HepG2 (cell line): Measurements from ENCODE around the gene CHID1. TPM values are rescaled to one million over a fixed set of nuclear protein-coding genes. Genes with fewer than 3 reads are reported as not detected.

ENCODE experiments used
- ELF1 ChIP-seq: sonication (generic); formaldehyde crosslinking; IDR thresholded peaks from 2 replicates; pipeline ENCODE4 v1.4.0; 2020; ENCODE audit warnings: missing genetic modification reagents
- KIAA2018 ChIP-seq: sonication (generic); formaldehyde crosslinking; IDR thresholded peaks from 2 replicates; pipeline ENCODE4 v1.5.0; 2020; ENCODE audit warnings: mild to moderate bottlenecking, missing genetic modification reagents, borderline replicate concordance
- KLF15 ChIP-seq: sonication (generic); formaldehyde crosslinking; IDR thresholded peaks from 2 replicates; pipeline ENCODE4 v1.8.1; 2023; ENCODE audit warnings: borderline replicate concordance, mild to moderate bottlenecking, inconsistent platforms, missing genetic modification reagents, mixed read lengths
- MIXL1 ChIP-seq: IDR thresholded peaks from 2 replicates; pipeline ENCODE4 v1.6.1; 2016
- NFYB ChIP-seq: sonication (generic); formaldehyde crosslinking; IDR thresholded peaks from 2 replicates; pipeline ENCODE4 v1.4.0; 2020; ENCODE audit warnings: missing genetic modification reagents
- RFXANK ChIP-seq: IDR thresholded peaks from 2 replicates; pipeline ENCODE4 v1.6.1; 2016
- RFXAP ChIP-seq: sonication (generic); formaldehyde crosslinking; IDR thresholded peaks from 2 replicates; pipeline ENCODE4 v1.4.0; 2020; ENCODE audit warnings: missing genetic modification reagents, borderline replicate concordance
- STAG1 ChIP-seq: sonication (generic); formaldehyde crosslinking; IDR thresholded peaks from 2 replicates; pipeline ENCODE4 v1.4.0; 2020; ENCODE audit warnings: missing genetic modification reagents
- THAP11 ChIP-seq: IDR thresholded peaks from 2 replicates; pipeline ENCODE4 v1.6.1; 2016; ENCODE audit warnings: missing biosample characterization, missing genetic modification reagents
- TOE1 ChIP-seq: sonication (generic); formaldehyde crosslinking; IDR thresholded peaks from 2 replicates; pipeline ENCODE4 v1.4.0; 2020; ENCODE audit warnings: mild to moderate bottlenecking, missing genetic modification reagents
- ZNF318 ChIP-seq: sonication (generic); formaldehyde crosslinking; IDR thresholded peaks from 2 replicates; pipeline ENCODE4 v1.4.0; 2020; ENCODE audit warnings: mild to moderate bottlenecking, missing genetic modification reagents
- ZNF343 ChIP-seq: sonication (generic); formaldehyde crosslinking; IDR thresholded peaks from 2 replicates; pipeline ENCODE4 v1.4.0; 2020; ENCODE audit warnings: mild to moderate bottlenecking, missing genetic modification reagents
- ZNF619 ChIP-seq: sonication (generic); formaldehyde crosslinking; IDR thresholded peaks from 2 replicates; pipeline ENCODE4 v1.4.0; 2020; ENCODE audit warnings: mild to moderate bottlenecking, missing genetic modification reagents
- ZNF883 ChIP-seq: sonication (generic); formaldehyde crosslinking; IDR thresholded peaks from 2 replicates; pipeline ENCODE4 v1.5.1; 2020; ENCODE audit warnings: mild to moderate bottlenecking, missing genetic modification reagents; ENCODE audit errors: not compliant biosample characterization
- polyA plus RNA-seq, 8 experiments: library from polyadenylated mRNA; depleted of rRNA in 3 of 8; stranded (reverse) in 7 of 8; unstranded in 1 of 8; fragments of >200 nt; fragmentation: Illumina TruSeq in 4 of 8; extraction: Trizol in 4 of 8; gene quantifications; 2 replicates each; pipeline versions ENCODE4 v1.2.1 to v1.2.3, GENCODE V29; 2011 to 2016; ENCODE audit warnings: low read depth in 4 of 8, missing spikeins in 1 of 8, mixed read lengths in 1 of 8; ENCODE audit not compliant: insufficient read depth in 1 of 8
- total RNA-seq, 5 experiments: library from RNA; depleted of rRNA; stranded (reverse); fragments of >200 nt; fragmentation: Illumina TruSeq; extraction: Trizol; gene quantifications; 2 replicates each; pipeline ENCODE4 v1.2.3, GENCODE V29; 2016; ENCODE audit warnings: low read depth in 1 of 5

CHID1 gene
- total and polyA plus RNA-seq, 2 of the 13 experiments (the other 11 are each of a cell fraction or from before 2014, with no cell fraction given), result 65.1 to 93.6 TPM

- no peak; the same call in 1 of the 2 replicates for TF ChIP-seq KLF15 (CRISPR knock-in tag)
- TF ChIP-seq RFXANK (CRISPR knock-in tag), result no peak
- TF ChIP-seq STAG1 (CRISPR knock-in tag), result no peak
- peak; percentile 42; the same call in 1 of the 2 replicates for TF ChIP-seq RFXAP (CRISPR knock-in tag)
- no peak for TF ChIP-seq THAP11 (CRISPR knock-in tag)
- TF ChIP-seq ZNF619, result no peak
- no peak for TF ChIP-seq ELF1 (CRISPR knock-in tag)
- no peak for TF ChIP-seq MIXL1 (CRISPR knock-in tag)
- peak; percentile 61 for TF ChIP-seq ZNF883
- TF ChIP-seq ZNF343 (CRISPR knock-in tag), result no peak
- TF ChIP-seq NFYB (CRISPR knock-in tag), result peak; percentile 61; the same call in 1 of the 2 replicates
- no peak for TF ChIP-seq ZNF318 (CRISPR knock-in tag)
- no peak for TF ChIP-seq TOE1
- TF ChIP-seq KIAA2018 (CRISPR knock-in tag), result no peak
These were observed 80.1 kb downstream of the CHID1 start (continued) for GRCh38 chr11:830295-831117.
